HG02610 (cell line): ENCODE results near the gene APH1A.
"Not testable (repeated sequence)": the region's sequence is repeated elsewhere in the genome, so short reads cannot be mapped to it uniquely, and the experiment has no call there.

Source experiments
- ATAC-seq: cut with Tn5 transposase; IDR thresholded peaks from one replicate; pipeline ENCODE4 v1.9.1; 2021; ENCODE audit warnings: mild to moderate bottlenecking, moderate library complexity; ENCODE audit not compliant: unreplicated experiment

APH1A gene

DNA sequence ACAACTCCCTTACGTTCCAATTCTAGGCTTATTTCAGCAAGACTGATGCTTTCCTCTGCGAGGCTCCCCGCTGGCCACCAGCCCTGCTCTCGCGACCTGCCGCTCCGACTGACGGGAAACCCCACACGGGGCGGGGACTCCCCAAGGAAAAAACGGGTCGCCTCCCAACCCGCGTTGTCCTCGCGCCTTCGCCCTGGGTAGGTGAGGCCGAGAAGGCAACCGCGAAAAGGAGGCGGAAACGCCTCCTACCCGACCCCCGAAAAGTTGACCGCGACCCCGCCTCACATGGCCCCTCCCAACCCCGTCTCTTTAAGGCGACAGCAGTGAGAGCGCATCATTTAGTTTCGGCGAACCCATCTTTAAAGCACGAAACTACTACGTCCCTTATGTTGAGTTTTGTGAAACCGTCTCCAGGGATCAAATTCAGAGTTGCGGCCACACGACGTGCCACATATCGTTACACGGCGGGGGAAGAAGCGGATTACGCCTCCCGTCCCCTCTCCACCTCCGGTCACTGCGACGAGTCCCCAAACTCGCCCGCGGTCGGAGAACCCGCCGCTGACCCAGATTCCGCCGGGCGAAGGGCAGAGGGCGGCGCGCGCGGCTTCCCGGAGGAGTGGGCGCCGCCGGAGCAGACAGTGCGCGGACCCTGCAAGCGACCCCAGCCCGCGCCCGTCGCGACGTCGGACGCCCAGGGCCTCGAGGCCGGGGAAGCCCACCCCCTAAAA lies 34.1 kb downstream of the APH1A start:
- peak; percentile 44 for ATAC-seq

DNA sequence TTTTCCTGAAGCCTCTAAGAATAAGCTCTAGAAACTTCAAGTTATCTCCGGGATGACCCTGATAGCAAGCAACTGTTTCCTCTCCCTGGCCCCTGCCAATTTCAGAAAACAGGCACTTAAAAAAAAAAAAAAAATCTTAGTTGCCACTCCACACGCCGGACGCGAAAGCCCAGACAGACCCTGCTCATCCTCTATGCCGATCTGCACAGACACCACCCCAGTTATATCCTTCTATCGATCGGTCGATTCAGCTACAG lies 34.6 kb downstream of the APH1A start:
- ATAC-seq: no peak

DNA sequence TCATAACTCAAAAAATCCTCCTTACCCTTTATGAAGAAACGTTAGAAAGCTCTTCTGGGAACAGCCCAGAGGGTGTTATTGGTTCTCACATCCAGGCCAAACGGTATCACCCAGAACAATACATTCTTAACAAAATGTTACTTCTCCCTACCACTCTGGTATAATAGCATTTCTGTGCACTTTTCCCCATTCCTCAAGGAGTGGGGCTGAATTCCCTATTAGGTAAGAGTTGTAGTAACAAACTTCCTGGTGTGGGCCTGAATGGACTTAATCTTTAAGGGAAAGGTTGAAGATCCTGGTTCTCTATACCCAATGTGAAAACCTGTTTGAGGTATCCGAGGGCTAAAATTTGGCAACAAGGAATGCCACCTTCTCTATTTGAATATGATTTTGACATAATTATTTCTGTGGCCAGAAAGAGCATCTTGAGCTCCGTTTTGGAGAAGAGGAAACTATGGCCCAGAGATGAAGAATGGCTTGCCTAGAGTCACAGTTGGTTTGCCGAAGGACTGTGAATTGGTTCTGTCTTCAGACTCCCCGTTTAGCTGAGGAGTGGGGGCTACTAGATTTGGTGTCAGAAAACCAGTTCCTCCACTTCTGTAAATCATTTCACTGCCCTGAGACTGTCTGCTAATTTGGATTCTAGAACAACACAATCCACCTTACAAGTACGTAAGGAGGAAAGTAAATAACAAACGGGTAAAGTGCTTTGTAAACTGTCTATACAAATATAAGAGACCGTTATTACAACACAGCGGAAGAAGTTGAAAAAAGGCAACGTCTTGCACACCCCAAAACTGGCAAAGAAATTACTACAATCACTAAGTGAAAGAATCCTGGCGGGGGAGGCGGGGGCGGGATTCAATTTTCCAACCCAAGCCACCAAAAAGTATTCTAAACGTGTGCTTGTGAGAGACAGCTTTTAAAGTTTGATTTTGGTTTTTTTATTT lies 35.2 kb downstream of the APH1A start:
- no peak for ATAC-seq

DNA sequence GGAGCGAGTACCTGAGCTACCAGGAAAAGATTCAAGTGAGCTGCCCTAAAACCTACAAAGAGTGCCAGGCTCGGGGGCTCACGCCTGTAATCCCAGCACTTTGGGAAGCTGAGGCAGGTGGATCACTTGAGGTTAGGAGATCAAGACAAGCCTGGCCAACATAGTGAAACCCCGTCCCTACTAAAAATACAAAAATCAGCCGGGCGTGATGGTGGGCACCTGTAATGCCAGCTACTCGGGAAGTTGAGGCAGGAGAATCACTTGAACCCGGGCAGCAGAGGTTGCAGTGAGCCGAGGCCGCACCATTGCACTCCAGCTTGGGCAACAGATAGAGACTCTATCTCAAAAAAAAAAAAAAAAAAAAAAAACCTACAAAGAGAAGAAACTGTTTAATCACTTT lies 35.9 kb downstream of the APH1A start:
- not testable (repeated sequence) for ATAC-seq

DNA sequence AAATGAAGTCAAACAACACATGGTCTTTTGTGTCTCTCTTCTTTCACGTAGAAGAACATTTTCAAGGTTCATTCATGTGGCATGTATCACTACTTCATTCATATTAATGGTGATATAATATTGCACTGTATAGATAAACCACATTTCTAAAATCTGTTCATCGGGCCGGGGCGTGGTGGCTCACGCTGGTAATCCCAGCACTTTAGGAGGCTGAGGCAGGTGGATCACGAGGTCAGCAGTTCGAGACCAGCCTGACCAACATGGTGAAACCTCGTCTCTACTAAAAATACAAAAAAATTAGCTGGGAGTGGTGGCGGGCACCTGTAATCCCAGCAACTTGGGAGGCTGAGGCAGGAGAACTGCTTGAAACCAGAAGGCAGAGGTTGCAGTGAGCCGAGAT lies 40.6 kb downstream of the APH1A start:
- not testable (repeated sequence) for ATAC-seq

DNA sequence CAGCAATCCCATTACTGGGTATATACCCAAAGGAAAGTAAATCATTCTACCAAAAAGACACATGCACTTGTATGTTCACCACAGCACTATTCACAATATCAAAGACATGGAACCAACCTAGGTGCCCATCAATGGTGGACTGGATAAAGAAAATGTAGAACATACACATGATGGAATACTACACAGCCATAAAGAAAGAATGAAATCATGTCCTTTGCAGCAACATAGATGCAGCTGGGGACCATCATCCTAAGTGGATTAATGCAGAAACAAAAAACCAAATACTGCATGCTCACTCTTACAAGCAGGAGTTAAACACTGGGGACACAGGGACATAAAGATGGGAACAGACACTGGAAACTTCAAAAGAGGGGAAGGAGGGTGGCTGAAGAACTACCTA lies 41.6 kb downstream of the APH1A start:
- ATAC-seq: no peak

DNA sequence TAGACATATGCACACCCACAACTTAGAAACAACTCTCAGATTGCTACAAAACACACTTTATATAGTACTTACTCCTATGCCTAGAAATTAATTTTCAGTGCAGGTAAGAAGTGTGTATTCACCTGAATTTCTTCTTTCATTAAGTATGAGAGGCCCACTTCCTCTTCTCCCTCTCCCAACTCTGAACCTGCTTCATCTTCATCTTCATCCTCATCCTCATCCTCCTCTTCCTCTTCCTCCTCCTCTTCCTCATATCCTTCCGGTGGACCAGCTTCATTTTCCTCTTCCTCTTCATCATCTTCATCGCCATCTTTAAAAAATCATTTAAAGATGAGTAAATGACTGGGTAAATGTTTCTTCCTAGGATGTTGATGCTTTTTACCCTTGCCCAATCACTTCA lies 42.3 kb downstream of the APH1A start:
- no peak for ATAC-seq

DNA sequence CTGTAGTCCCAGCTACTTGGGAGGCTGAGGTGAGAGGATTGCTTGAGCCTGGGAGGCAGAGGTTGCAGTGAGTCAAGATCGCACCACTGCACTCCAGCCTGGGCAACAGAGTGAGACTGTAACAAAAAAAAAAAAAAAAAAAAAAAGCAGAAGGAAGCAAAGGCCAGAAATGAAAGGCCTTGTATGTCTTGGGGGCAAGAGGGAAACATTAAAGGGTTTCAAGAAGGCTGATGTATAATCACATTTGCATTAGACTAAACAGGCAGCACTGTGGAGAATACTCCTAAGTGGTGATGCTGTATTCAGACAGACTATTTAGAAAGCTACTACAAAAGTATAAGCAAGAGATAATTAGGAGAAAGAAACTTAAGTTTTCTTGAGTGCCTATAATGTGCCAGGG lies 43.3 kb downstream of the APH1A start:
- no peak for ATAC-seq

DNA sequence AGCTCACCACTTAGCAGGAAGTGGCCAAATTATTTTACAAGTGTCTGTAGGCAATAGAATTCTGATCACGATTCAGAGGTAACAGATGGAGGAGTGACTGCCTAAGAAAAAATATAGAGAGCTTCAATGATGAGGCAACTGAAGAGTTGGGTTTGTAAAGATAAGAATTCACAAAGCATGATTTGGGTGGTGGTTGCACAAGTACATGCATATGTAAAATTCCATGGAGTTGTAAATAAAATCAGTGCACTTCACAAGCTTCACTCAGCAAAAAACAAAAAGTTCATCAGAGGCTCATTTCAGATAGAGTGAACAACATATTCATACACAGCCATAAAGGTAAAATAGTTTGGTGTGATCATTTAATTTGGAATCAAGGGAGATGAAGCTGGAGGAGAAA lies 43.8 kb downstream of the APH1A start:
- ATAC-seq: no peak

DNA sequence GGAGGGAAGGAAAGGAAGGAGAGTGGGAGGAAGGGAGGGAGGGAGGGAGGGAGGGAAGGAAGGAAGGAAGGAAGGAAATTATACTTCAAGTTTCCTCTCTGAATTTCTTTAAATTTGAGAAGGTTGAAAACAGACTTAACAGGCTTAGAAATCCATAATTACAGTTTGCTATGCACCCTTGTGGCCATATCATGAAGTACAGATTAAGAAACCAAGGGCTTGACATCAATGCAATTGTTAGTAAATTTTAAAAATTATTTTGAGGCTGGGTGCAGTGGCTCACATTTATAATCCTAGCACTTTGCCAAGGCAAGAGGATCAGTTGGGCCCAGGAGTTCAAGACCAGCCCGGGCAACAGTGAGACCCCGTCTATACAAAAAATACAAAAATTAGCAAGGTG lies 47.3 kb downstream of the APH1A start:
- no peak for ATAC-seq

DNA sequence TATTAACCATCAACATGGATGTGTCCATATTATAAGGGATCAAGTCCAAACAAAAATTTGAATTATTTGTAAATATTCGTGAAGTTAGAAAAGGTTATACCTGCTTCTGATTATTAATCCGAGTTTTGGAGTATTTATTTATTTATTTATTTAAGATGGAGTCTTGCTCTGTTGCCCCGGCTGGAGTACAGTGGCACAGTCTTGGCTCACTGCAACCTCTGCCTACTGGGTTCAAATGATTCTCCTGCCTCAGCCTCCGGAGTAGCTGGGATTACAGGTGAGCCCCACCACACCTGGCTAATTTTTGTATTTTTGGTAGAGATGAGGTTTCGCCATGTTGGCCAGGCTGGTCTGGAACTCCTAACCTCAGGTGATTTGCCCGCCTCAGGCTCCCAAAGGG lies 53.0 kb downstream of the APH1A start:
- ATAC-seq: not testable (repeated sequence)
